Uterus (tissue), 2 donors: ENCODE results near the gene ALKBH8.

ENCODE experiments used
- CTCF ChIP-seq, 4 experiments: fragments of 200-600 bp in 2 of 4; fragments of 450-650 bp in 2 of 4; sonication (generic) in 2 of 4; IDR thresholded peaks; one replicate each; pipeline ENCODE4 v1.5.1; 2016 to 2019; ENCODE audit warnings: antibody characterized with exemption in 4 of 4, mild to moderate bottlenecking in 2 of 4, moderate library complexity in 1 of 4
- POLR2A ChIP-seq, 2 donors: fragments of 450-650 bp; IDR thresholded peaks; one replicate each; pipeline ENCODE4 v1.6.1; 2016; ENCODE audit warnings: antibody characterized with exemption in 2 of 2, mild to moderate bottlenecking in 1 of 2, moderate library complexity in 1 of 2

DNA sequence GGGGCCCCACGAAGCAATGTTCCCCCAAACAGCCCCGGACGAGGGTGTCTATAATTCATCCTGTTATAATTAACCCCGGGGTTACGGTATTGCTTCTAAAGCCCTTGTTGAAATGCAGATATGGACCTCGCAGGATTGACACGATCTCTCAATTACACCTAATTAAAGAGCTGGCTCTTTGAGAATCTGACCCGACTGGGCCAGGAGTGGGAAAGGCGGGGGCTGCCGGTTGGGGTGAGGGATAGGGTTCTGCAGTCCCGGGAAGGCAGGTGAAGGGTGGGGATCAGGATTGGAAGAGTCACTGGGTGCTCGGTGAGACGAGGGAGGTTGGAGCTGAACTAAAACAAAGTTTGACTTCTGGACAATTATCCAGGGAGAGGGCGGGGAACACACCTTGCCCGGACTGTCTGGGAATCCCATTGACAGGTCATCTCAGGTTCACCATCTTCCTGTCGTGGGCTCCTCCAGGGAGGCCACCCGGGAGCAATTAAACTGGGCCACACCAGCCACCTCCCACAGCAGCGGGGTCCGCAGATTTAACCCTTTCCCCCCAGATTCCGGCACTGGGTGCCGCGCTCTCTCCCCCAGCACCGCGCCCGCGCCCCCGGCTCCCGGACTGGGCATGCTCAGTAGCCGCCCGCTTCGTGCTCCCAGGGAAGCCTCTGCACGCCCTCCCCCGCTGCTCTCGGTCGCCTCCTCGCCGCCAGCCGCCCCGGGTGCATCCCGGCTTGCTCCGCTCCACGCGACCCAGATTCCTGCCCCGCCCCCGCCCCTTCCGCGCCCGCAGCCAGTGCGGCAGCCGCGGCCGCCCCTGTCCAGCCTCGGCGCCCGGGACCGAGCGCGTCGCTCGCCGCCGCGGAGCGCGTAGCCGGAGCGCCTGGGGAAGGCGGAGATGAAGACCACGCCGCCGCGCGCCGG, 25.2 kb upstream of the ALKBH8 start, which contains the start of gene ELMOD1:
- TF ChIP-seq CTCF (IDR thresholded peaks at IDR 0.05) (no peak), POLR2A (IDR thresholded peaks at IDR 0.05) (no peak)
